GM06990 (cell line): ENCODE data around the gene SAMD11.
"Not testable (repeated sequence)": the region's sequence is repeated elsewhere in the genome, so short reads cannot be mapped to it uniquely, and the experiment has no call there.

ENCODE experiments used
- DNase-seq: peaks from one replicate; pipeline ENCODE4 v3.0.0-alpha.2; 2011; ENCODE audit not compliant: insufficient read length; ENCODE audit errors: extremely low read depth
- H3K27me3 ChIP-seq: replicated peaks from 2 replicates; pipeline ENCODE4 v1.6.0; 2011; ENCODE audit warnings: low read length; ENCODE audit not compliant: control insufficient read depth, insufficient read depth
- H3K36me3 ChIP-seq: 2 replicates; pipeline ENCODE4 v1.5.1; 2011; ENCODE audit warnings: low read length; ENCODE audit not compliant: control insufficient read depth, insufficient read depth
- H3K4me3 ChIP-seq: replicated peaks from 2 replicates; pipeline ENCODE4 v1.5.1; 2011; ENCODE audit warnings: low read depth, mild to moderate bottlenecking, control low read depth, low read length
- CTCF ChIP-seq: IDR thresholded peaks from 2 replicates; pipeline ENCODE4 v1.5.1; 2011; ENCODE audit warnings: low read length, control low read depth, mild to moderate bottlenecking, inconsistent platforms; ENCODE audit not compliant: insufficient read depth, poor library complexity, severe bottlenecking

SAMD11 gene

GRCh38 chr1:944341-945325, 20.9 kb downstream of the SAMD11 start:
- peaks cover 4% of the 10 kb centered on the region; the same call in 1 of the 2 replicates for H3K27me3 ChIP-seq
- no peak overlapping the region for H3K4me3 ChIP-seq
- DNase-seq: no peak
- TF ChIP-seq CTCF: no peak
- H3K36me3 ChIP-seq: peaks cover 29% of the 10 kb centered on the region

- Histone ChIP-seq H3K36me3 (peaks cover 38% of the 10 kb centered on the region), H3K4me3 (no peak overlapping the region), H3K27me3 (no peaks in the 10 kb centered on the region; the same call in 1 of the 2 replicates)
- no peak for TF ChIP-seq CTCF
- DNase-seq: no peak
Observed at GRCh38 chr1:945688-946556, 22.2 kb downstream of the SAMD11 start.

- H3K27me3 ChIP-seq, H3K4me3 ChIP-seq, DNase-seq: not testable (repeated sequence)
- H3K36me3 ChIP-seq: peaks cover 42% of the 10 kb centered on the region
Observed at GRCh38 chr1:946811-947210, 23.1 kb downstream of the SAMD11 start.

- TF ChIP-seq CTCF: no peak
- DNase-seq: no peak
- Histone ChIP-seq H3K27me3 (no peaks in the 10 kb centered on the region), H3K4me3 (no peak overlapping the region), H3K36me3 (peaks cover 52% of the 10 kb centered on the region)
Observed at GRCh38 chr1:947958-948357, 24.2 kb downstream of the SAMD11 start.

GRCh38 chr1:950268-950667, 26.5 kb downstream of the SAMD11 start:
- H3K4me3 ChIP-seq: no peak overlapping the region
- H3K36me3 ChIP-seq: peaks cover 60% of the 10 kb centered on the region
- no peak for TF ChIP-seq CTCF
- no peaks in the 10 kb centered on the region for H3K27me3 ChIP-seq
- no peak for DNase-seq

GRCh38 chr1:950881-951280, 27.2 kb downstream of the SAMD11 start:
- peaks cover 60% of the 10 kb centered on the region for H3K36me3 ChIP-seq
- no peak overlapping the region for H3K4me3 ChIP-seq
- DNase-seq: no peak
- TF ChIP-seq CTCF: no peak
- no peaks in the 10 kb centered on the region for H3K27me3 ChIP-seq
